ENCODE results near the gene RAET1L.
"Not testable (repeated sequence)": the region's sequence is repeated elsewhere in the genome, so short reads cannot be mapped to it uniquely, and the experiment has no call there.

RAET1L gene

DNA sequence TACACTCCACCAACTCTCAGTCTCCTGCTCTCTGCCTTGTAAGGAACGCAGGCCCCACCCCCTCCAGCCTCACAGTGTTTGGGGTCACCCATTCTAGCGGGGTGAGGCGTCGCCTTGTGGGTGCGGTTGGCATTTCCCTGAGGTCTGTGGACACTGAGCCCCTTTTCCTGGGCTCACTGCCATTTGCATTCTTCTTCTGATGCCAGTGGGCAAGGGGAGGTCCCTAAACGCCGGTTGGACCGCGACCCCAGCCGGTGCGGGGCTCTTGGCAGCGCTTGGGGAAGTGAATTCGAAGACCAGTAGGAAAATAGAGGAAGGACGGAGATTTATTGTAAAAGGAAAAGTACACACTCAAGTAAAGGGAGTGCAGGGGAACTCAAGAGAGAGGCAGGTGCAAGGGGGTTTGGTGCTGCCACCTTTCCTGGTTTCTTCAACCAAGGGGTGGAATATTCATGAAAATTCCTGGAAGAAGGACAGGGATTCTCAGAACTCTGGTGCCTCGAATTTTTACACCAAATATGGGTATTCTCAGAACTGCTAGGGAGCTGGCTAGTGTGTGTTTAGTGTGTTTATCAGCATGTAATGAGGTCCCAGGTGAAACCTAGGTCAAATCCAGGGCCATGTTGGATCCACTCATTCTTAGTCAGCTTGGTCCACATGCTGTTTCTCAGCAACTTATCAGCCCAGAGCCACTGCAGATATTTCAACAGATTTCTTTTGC lies 9.9 kb downstream of the RAET1L start:
- not testable (repeated sequence) for FAIRE-seq

DNA sequence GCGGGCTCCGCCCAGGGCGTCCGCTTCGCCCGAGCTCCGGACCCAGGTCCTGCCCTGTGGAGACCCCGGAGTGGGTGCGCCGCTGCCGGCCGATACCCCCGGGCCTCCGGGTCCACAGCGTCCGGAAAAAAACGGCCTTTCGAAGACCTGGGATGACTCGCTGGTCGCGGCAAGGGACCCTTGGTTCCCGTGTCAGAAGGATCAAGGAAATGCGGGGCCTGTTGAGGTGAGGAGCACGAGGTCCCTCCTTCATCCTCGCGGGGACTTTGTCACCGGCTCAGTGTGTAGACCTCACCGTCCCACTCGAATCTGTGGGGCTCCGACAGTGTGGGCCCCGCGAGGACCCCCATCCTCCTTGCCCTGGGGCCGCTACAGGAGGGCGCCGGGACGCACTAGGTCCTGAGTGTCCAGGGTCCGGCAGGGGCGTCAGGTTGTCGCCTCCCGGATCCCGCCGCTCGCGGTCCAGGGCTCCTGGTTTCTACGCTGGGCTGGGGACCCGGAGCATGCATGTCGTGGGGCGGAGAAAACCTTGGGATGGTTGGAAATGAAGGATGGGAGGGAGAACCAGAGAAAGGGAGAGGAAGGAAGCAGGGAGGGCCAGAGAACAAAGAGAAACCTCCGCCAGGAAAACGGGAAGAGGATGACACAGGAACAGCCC lies 10.6 kb downstream of the RAET1L start:
- not testable (repeated sequence) for FAIRE-seq

DNA sequence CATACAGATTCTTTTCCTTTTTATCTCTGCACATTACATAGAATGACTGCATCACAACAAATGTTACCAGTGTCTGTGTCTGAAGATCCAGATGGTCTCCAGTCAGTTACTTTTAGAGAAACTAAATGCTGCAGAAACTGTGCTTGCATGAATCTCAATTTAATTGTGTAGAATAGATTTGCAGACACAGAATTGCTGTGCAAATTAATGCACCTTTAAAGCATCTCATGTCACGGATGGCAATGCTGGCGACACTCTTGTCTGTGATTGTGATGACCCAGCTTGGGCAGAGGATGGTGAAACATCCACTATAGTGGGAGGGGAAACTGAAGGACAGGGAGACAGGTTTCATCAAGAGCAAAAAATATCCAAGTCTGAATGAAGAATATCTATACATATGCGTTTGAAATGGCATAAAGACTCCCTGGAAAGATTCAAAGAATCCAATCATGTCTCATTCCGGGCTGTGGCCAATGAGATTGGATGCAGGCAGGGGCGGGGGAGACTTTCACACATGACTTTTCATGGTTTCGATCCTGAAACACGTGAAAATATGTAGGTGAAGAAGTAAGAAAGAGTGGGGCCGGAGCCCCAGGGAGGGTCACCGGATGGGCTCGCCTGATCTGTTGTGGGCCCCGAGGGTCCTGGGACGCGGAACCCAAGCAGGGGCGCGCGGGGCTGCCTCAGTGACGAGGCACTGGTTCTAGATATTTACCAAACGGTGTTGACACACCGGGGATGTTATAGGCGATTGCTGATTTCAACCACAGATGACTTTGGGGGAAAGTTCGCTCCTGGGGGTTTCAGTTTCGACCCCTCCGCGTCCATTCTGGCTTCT lies 11.3 kb downstream of the RAET1L start:
- FAIRE-seq = not testable (repeated sequence)

DNA sequence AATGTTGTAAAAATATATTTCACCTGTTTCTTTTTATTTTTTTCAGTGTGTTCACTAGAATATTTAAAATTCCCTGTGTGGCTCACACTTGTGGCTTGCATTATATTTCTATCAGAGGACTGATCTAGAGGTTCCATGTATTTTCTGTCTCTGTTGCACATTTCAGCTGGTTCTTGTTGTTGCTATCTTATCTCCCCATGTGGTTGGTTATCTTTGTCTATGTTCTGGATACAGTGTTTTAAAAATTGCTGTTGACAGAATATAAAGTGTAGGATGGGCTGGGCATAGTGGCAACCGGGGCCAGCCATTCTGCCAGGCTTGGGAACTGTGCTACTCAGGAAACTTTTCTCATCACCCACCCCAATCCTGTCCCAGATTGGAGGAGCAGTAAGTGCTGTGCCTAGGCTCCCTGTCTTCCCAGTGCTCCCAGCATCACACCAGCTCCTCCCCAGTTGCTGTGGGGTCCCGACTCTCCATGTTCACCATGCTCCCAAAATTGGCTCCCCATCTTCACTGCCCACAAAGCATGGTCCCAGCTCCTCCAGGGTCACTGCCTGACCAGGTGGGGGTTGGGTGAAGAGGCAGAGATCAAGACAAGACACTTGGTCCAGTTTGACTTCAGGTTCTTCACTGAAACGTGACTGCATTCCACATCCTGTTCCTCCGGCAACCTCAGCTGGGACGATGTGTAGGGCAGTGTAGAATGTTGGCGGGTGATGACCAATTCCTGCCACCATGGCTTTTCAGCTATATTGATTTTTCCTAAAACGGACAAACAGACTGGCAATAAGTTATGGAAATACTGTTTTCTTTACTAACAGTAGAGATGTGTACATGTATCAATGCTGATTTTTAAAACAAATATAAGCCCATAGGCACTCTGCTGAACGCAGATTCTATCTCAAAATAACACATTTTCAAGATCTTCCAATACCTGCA lies 12.2 kb downstream of the RAET1L start:
- not testable (repeated sequence) for FAIRE-seq

DNA sequence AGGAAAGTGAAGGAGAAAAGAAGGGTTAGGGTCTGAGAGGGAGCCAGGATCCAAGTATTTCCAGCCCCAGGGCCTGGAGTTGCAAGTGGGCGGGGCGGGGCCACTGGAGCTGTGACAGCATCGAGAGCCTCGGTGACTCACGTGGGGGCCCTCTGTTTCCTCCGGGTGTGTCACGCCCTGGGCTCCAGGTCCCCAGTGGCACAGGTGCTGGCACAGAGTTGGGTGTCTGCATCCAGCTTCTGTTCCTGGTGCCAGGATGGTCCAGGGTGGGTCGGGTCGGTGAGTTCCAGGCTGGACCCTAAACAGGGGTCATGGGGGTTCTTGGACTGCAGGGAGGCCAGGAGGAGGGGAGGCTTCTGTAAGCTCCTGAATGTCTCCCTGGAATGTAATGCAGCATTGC lies 16.7 kb downstream of the RAET1L start:
- FAIRE-seq = no peak

DNA sequence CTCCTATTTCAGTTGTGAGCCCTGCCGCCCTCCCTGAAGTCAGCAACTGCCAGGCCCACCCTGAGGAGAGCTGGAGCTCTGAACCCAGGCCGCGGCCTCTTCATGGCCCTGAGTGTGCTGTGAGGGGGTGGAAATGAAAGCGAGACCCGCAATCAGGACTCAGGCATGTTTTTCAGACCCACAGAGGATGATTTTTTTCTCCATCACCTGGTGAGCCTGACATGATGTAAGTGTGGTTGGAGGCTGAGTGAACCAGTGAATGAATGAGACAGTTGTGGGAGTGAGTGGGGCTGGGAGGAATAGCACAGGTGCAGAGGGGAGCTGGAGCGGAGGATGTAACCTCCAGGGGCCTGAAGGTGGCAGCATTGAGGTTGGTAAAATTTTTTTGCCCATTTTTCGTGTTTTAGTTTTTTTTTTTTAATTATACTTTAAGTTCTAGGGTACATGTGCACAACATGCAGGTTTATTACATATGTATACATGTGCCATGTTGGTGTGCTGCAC lies 18.3 kb downstream of the RAET1L start:
- no peak for FAIRE-seq

DNA sequence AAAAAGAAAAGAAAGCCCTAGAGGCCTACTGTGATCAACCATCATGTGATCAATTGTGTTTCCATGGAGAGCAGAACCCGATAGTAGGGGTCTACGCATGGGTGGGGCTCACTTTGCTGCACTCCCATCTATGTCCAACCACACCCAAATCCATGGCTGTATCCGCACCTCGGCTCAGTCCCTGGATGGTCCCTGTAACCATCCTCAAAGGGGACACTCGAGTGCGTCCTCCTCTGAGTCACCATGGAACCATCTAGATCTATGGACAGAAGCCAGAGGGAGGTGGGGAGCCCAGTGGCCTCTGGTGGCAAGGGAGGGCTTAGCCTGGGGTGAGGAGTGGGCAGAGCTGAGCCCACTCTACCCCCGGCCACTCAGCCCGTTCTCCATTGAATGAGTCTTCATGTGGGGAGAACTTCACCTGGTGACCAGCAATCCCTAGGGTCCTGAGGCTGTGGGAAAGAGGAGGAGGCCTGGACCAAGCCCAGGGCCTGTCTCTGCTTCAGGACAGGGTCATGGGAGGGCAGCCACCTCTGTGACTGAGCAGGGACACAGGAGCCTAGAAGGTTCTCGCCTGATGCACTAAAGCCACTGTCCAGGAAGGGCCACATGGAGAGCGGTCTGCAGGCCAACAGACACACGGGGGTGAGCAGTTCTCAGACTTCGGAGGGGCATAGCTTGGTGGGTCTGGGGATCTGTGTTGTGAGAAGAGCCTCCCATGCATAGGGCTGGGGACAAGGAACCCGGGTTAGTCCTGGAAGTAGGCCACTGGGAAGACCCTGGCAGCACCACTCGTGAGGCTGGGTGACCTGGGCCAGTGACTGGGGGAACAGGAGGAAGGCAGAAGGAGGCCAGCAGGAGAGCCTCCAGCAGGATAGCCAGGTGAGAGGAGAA lies 19.3 kb downstream of the RAET1L start:
- no peak for FAIRE-seq

DNA sequence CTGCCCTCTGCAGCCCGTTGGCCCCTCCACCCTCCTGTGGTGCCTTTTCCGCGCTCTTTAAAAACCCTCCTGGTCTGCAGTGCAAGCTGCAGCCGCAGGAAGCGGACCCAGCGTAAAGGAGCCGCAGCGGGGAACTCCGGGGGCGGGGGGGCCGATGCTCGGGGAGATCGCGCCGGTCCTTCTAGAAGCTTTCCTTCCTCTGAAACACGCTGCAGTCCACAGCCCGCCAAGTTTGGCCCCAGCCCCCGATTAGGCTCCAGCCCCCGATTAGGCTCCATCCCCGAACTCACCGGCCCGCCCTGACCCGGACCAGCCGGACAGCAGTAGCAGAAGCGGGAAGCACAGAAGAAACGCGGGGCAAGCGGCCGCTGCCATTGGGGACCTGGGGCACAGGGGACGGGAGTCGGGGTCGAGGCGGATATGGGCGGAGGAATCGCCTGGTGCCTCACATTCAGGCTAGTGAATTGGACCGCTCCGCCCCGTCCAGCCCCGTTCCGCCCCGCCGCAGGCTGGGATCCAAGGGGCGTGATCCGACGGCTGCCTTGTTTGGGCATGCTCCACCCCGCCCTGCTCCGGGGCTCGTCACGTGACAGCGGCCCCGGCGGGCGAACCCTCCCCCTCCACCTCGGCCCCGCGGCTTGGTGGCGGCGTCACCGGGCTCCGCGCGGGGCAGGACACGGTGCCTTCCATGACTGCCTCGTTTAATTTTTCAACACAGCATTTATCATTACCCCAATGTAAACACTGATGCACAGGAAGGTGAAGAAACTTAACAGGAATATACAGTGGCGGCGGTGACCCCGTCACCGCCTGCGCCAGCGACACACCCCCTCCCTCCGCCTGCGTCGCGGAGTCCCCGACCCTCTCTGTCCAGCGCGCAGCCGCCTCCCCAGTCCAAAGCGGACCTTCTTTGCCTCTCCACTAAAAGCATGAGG lies 20.3 kb downstream of the RAET1L start:
- no peak for FAIRE-seq

DNA sequence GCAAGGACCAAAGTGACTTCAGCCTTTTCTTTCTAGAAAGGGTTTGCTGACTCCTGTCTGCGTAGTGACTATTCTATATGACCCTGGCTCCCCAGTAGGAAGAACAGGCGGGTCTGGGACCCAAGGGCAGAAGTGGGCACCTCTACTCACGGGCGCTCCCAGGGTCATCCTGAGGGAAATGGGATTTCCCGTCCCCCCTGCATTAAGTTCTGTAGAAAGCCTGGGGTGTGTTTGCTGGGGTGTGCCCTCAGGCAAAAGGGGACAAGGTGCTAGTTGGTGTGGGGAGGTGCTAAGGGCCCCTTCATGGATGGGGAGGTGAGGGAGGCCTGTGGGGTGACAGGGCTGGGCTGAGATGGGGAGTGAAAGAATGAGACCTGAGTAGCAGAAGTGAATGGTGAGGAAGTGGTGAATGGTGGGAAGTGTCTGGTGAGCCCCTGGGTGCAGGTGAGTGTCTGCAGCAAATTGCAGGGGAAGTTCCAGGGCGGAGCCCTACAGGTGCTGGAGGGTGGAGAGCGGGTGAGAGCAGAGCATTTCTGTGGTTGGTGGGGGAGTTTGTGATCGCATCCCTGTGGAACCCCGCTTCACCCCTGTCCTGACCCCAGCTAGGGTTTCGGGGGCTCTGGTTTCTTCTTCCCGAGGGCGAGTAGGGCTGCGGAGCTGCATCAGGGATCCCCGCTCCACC lies 21.1 kb downstream of the RAET1L start:
- no peak for FAIRE-seq

GRCh38 chr6:150003599-150003998 lies 21.7 kb downstream of the RAET1L start:
- not testable (repeated sequence) for FAIRE-seq

DNA sequence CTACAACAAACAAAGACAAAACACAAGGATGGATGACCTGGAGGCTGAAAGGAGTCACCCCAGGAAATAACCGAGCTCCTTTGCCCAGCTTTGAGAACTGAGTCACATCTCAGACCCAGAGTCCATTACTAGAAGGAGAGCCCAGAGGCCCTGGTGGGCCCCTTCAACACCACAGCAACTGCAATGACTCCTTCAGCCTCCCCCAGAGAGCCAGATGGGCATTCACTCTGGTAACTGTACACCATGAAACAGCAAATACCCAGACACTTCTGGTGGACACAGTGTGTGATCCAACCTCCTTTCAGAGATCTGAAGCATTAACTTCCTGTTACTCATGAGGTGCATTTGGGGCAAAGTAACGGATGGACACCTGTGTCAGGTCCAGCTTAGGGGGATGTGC lies 22.6 kb downstream of the RAET1L start:
- no peak for FAIRE-seq

DNA sequence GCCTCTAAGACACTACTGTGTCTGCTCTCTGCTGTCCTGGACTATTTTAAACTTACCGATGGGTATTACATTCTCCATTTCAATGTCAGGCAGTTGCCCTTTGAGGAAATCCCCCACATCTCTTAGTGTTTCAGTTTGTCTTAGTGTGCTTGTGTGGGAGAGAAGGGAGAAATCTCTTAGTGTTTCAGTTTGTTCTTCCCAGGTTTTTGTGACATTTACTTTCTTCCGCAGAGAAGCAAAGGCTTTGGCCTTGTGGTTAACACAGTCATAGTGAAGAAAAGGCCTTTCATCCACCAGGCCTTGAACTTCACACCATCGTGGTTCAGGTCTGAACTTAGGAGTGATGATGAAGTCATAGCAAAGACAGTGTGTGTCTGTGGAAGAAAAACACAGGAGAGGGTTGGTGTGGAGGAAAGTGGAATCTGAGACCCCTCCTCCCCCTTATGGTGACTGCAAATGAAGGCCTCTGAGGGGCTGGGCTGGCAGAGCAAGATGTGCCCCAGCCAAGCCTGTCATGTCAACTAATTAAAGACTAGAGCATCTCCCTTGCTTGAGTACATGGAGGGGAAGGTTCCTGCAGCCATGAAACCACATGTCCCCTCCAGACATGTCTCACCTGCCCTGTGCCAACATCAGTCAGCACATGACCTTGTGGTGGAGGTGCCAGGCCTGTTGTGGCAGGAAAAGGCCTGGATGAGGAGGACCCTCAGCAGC lies 23.9 kb downstream of the RAET1L start:
- FAIRE-seq = no peak

DNA sequence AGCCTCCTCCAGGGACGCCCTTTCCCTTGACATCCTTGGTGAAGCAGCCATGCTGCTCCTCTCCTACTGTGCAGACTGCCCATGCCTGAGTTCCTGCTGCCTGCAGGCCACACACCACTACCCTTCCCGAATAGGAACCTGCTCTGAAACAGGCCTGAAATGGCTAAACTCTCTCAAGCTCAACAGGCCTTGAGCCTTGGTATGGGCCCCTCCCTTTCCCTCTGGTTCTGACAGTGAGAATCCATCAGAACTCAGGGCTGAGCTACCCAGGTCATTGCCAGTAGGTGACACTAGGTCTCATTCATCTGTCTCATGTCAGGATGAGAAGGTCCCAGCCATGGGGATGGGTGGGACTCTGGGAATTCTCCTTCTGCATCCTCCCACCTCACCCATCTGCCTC lies 25.7 kb downstream of the RAET1L start:
- FAIRE-seq = no peak

GRCh38 chr6:149995971-149996370 lies 29.4 kb downstream of the RAET1L start:
- no peak for FAIRE-seq

GRCh38 chr6:149995235-149995750 lies 30.0 kb downstream of the RAET1L start:
- no peak for FAIRE-seq

DNA sequence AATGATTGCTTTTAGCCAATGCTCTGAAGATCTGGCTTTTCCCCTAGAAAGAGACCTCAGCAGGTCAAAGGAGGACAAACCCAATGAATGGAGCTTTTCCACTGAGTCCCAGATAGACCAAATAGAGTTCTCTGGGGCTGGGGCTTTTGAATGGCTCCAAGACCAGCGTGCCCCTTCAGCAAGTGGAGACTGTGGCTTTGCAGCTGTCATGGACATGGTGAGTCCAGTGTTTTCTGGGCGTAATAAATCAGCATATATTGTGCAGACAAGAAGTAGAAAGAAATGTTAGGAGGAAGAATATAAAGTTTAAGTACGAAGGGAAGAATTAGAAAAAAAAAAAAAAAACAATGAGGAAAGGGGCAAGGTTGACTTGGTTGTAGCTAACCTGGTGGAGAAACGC lies 33.5 kb downstream of the RAET1L start:
- no peak for FAIRE-seq

DNA sequence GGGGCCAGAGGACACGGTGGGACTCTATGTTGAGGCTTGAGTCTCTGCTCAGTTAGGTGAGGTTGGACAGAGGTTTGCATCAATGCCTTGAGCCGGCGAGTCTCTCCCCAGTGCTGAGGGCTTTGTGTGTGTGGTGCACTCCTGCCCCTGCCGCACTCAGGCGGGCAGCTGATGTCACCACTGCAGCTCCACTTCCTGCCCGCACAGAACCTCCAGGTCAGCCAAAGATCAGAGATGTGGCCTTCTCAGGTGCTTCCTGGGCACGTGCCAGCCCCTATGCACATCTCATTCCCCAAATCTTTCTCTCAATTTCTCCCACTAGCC lies 33.9 kb downstream of the RAET1L start:
- FAIRE-seq = not testable (repeated sequence)

GRCh38 chr6:149990661-149991471 lies 34.5 kb downstream of the RAET1L start:
- FAIRE-seq = no peak

All from TTC549 (cell line).